DMS114 treated with DMSO at 0.1 percent for 48 hours (cell line): ENCODE data around the gene ADCY10.
"Not testable (repeated sequence)": the region's sequence is repeated elsewhere in the genome, so short reads cannot be mapped to it uniquely, and the experiment has no call there.

Experiments used
- DNase-seq: peaks from one replicate; lab custom pipeline; 2025; ENCODE audit not compliant: unreplicated experiment; lab: John Stamatoyannopoulos, UW

ADCY10 gene

DNA sequence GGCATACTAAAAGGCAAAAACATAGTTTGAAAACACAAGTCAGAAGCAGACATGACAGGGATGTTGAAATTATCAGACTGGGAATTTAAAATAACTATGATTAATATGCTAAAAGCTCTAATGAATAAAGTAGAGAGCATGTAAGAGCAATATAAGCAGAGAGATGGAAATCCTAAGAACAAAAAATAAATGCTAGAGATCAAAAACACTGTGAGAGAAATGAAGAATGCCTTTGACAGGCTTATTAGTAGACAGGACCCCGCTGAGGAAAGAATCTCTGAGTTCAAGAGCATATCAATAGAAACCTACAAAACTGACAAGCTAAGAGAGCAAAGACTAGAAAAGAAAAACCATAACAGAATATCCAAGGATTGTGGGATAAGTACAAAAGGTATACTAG, 98.3 kb downstream of the ADCY10 start:
- no peak for DNase-seq

- no peak for DNase-seq
These were observed 101.0 kb downstream of the ADCY10 start for GRCh38 chr1:167812972-167813371.

GRCh38 chr1:167808690-167809089, 105.2 kb downstream of the ADCY10 start:
- DNase-seq: no peak

DNA sequence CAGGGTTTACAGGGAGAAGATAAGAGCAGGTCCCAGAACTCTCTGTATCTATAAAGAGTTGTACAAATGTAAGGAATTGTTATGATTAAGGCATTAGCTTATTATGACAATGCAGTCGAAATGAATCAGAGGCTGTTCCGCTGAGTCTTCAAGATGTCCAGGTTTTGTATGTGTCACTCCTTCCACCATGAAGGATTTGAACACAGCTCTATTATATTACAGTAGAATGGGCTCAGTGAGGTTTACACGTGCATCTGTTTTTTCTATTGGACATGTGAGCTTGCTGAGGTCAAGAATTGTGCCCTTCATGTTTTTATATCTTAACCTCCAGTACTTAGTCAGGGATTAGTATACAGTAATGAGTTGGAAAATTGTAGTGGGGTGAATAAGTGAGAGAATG, 105.8 kb downstream of the ADCY10 start:
- DNase-seq: no peak

- not testable (repeated sequence) for DNase-seq
These were observed 107.3 kb downstream of the ADCY10 start for GRCh38 chr1:167806676-167807075.

DNA sequence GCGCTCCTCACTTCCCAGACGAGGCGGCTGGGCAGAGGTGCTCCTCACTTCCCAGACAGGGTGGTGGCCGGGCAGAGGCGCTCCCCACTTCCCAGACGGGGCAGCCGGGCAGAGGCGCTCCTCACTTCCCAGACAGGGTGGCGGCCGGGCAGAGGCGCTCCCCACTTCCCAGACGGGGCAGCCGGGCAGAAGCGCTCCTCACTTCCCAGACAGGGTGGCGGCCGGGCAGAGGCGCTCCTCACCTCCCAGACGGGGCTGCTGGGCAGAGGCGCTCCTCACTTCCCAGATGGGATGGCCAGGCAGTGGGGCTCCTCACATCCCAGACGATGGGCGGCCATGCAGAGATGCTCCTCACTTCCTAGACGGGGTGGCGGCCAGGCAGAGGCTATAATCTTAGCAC, 107.7 kb downstream of the ADCY10 start:
- DNase-seq: not testable (repeated sequence)

- no peak for DNase-seq
These were observed 108.8 kb downstream of the ADCY10 start for GRCh38 chr1:167805041-167805556.

- peak; percentile 93 for DNase-seq
These were observed 110.4 kb downstream of the ADCY10 start for GRCh38 chr1:167803358-167804207.

GRCh38 chr1:167802235-167802634, 111.7 kb downstream of the ADCY10 start:
- DNase-seq: no peak

DNA sequence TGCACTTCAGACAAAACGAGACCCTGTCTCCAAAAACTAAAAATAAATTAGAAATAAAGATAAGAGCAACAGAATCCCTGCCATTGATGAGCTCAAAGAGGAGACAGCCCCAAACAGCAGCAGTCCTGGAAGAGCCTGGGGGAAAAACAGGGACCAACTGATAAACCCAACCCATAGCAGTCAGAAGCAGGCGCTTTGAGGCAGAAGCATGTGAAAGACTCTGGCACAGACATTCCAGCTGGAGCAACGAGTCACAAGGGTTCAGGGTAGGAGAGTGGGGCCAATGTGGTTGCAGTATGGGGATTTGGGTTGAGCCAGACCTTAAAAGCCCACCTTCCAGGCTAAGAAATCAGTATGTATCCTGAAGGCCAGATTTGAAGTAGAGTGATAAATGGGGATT, 113.7 kb downstream of the ADCY10 start:
- DNase-seq: no peak

DNA sequence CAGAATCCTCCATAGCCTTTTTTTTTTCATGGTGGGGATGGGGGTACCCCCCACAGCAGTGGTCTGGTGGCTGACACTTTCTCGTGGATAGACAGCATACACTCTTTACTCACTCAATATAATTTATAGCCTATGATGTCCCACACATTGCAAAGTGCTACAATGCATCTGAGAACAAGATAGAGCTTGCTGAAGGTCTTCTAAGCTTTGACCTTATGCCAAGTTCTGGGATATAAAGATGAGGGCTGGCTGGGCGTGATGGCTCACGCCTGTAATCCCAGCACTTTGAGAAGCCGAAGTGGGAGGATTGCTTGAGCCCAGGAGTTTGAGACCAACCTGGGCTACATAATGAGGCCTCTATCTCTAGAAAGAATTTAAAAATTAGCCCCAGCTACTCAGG, 114.2 kb downstream of the ADCY10 start:
- no peak for DNase-seq

DNA sequence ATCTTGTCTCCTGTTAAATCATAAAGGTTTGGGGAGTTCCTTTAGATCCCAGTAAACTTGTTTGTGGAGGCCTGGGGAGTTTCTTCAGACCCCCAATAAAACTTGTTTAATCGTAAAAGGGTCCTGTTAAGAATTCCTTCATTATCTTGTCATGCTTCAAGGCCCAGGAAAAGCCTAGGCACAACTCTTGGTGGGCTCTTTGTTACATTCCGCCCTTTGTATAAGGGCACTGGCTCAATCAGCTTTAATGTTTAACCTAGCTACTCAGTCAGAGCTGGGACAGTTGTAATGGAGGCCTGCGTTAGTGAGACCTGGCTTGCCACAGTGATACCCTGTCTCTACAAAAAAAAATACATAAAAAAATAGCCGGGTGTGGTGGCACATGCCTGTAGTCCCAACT, 115.0 kb downstream of the ADCY10 start:
- DNase-seq: no peak

GRCh38 chr1:167797015-167797414, 116.9 kb downstream of the ADCY10 start:
- no peak for DNase-seq

- DNase-seq: no peak
These were observed 117.9 kb downstream of the ADCY10 start for GRCh38 chr1:167795810-167796740.

DNA sequence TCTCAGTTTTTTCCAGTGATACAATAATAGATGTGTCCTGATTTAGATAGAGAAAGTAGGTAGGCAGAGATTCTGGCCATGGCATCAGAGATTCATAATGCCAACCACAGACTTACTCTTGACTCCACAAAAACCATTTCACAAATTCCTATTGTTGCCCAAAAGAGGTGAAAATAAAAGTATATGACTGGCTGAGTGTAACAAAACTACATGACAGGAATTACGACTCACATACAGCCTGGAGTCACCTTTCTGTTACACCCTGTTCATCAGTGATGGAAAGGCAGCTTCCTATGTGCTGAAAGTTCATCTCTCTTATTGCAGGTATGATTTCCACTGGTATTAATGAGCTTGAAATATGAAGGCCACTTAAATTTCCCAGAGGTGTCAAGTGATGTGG, 119.9 kb downstream of the ADCY10 start:
- no peak for DNase-seq

DNA sequence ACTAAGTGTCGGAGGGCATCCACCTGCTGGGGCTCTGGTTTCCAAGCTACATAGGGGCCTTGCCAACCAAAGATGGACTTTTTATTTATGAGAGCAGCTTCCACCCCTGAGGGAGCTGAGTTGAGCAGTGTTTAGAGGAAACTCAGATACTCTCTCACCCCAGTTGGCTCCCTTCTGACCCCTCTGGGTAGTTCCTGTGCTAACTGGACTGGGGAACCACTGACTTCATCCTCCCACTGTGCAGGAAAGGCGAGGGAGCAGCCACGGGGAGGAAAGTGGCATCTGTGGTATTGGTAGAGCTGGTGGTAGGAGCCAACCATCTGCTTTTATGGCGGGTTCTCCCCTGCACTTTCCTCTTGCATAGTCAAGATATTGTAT, 121.8 kb downstream of the ADCY10 start:
- no peak for DNase-seq

GRCh38 chr1:167791281-167792187, 122.4 kb downstream of the ADCY10 start:
- no peak for DNase-seq

GRCh38 chr1:167790117-167790516, 123.8 kb downstream of the ADCY10 start:
- DNase-seq: no peak

- DNase-seq: no peak
These were observed 124.4 kb downstream of the ADCY10 start for GRCh38 chr1:167789501-167789900.

- no peak for DNase-seq
These were observed 127.4 kb downstream of the ADCY10 start for GRCh38 chr1:167786502-167786901.
